Cardiac fibroblast (primary cell): ENCODE data around the gene TPCN2.
A peak's percentile ranks its signal among the peaks of the same experiment; 100 is the strongest.

Experiments
- DNase-seq, 2 donors: peaks; one replicate each; pipeline versions ENCODE4 v3.0.0 to v3.0.0-alpha.2; 2010; ENCODE audit warnings: low read depth in 2 of 2
- H3K4me3 ChIP-seq, 2 donors: replicated peaks in 1 of 2; 1 replicate in 1 of 2; 2 replicates in 1 of 2; pipeline ENCODE4 v1.5.1; 2011; ENCODE audit warnings: low read depth in 2 of 2, low read length in 2 of 2, mild to moderate bottlenecking in 2 of 2, moderate library complexity in 1 of 2
- TF ChIP-seq, protein P1 (sequence below): IDR thresholded peaks from one replicate; pipeline ENCODE4 v1.5.1; 2011; ENCODE audit warnings: low read depth, mild to moderate bottlenecking, low read length, inconsistent platforms

Gene TPCN2

DNA sequence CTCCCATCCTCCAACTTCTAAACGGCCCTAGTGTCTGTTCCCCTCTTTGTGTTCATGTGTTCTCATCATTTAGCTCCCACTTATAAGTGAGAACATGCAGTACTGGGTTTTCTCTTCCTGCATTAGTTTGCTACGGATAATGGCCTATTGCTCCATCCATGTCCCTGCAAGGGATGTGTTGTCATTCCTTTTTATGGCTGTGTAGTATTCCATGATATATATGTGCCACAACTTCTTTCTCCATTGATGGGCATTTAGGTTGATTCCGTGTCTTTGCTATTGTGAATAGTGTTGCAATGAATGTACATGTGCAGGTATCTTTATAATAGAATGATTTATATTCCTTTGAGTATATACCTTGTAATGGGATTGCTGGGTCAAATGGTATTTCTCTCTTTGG, 101.4 kb downstream of the TPCN2 start:
- no peak for DNase-seq
- H3K4me3 ChIP-seq, result no peak overlapping the region
- TF ChIP-seq, protein P1, sequence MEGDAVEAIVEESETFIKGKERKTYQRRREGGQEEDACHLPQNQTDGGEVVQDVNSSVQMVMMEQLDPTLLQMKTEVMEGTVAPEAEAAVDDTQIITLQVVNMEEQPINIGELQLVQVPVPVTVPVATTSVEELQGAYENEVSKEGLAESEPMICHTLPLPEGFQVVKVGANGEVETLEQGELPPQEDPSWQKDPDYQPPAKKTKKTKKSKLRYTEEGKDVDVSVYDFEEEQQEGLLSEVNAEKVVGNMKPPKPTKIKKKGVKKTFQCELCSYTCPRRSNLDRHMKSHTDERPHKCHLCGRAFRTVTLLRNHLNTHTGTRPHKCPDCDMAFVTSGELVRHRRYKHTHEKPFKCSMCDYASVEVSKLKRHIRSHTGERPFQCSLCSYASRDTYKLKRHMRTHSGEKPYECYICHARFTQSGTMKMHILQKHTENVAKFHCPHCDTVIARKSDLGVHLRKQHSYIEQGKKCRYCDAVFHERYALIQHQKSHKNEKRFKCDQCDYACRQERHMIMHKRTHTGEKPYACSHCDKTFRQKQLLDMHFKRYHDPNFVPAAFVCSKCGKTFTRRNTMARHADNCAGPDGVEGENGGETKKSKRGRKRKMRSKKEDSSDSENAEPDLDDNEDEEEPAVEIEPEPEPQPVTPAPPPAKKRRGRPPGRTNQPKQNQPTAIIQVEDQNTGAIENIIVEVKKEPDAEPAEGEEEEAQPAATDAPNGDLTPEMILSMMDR, result no peak

- DNase-seq, result no peak
- TF ChIP-seq, protein P1, result no peak
- no peak overlapping the region for H3K4me3 ChIP-seq
These were observed 103.1 kb downstream of the TPCN2 start for GRCh38 chr11:69151836-69152235.

- peak in 1 of 2 donors; percentile 18 for DNase-seq
- TF ChIP-seq, protein P1, result no peak
These were observed 104.1 kb downstream of the TPCN2 start for GRCh38 chr11:69152733-69153421.

GRCh38 chr11:69153661-69154060, 104.9 kb downstream of the TPCN2 start:
- TF ChIP-seq, protein P1, result no peak
- peak in 1 of 2 donors; percentile 78 for DNase-seq
- no peak overlapping the region for H3K4me3 ChIP-seq

More at GRCh38 chr11:69152733-69153421, 104.1 kb downstream of the TPCN2 start:
- no peak overlapping the region for H3K4me3 ChIP-seq

GRCh38 chr11:69154211-69154913, 105.6 kb downstream of the TPCN2 start:
- no peak overlapping the region for H3K4me3 ChIP-seq
- TF ChIP-seq, protein P1, result no peak
- DNase-seq, result no peak

DNA sequence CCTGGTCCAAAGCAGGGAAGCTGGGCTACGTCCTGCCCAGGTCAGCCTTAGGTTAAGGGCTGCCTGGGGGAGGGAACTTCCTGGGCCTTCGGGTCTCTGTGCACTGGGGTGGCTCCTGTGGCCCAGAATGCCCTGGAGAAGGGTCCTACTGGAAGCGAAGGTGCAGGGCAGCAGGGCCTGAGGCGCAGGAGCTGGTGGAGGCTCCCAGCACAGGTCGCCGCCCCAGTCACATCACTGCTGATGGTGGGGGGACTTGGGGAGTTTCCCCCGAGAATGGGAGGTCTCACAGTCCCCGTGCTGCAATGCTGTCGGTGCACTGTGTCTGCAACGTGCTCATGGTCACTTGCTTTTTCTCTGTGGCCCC, 106.2 kb downstream of the TPCN2 start:
- no peak overlapping the region for H3K4me3 ChIP-seq
- TF ChIP-seq, protein P1, result no peak
- no peak for DNase-seq
